Uterus (tissue), 4 donors: Measurements from ENCODE around the gene ACIN1. TPM values are rescaled to one million over a fixed set of nuclear protein-coding genes. Genes with fewer than 3 reads are reported as not detected.

ENCODE experiments used
- DNase-seq, 2 donors: peaks; one replicate each; pipeline ENCODE4 v3.0.0-alpha.2; 2019 to 2020
- H3K27ac ChIP-seq, 2 donors: fragments of 200-600 bp; sonication (generic); 1 replicate in 1 of 2; 2 replicates in 1 of 2; pipeline ENCODE4 v1.5.1; 2016 to 2018
- H3K27me3 ChIP-seq, 2 donors: fragments of 200-600 bp; sonication (generic); one replicate each; pipeline ENCODE4 v1.5.1; 2018 to 2019; ENCODE audit warnings: control low read depth in 1 of 2
- H3K36me3 ChIP-seq, 2 donors: fragments of 200-600 bp; sonication (generic); one replicate each; pipeline ENCODE4 v1.5.1; 2019; ENCODE audit warnings: control low read depth in 1 of 2
- H3K4me1 ChIP-seq, 2 donors: fragments of 200-600 bp; sonication (generic); one replicate each; pipeline ENCODE4 v1.5.1; 2018 to 2019; ENCODE audit warnings: control low read depth in 1 of 2
- H3K4me3 ChIP-seq, 2 donors: fragments of 200-600 bp; sonication (generic); 1 replicate in 1 of 2; 2 replicates in 1 of 2; pipeline ENCODE4 v1.5.1; 2018 to 2019; ENCODE audit warnings: mild to moderate bottlenecking in 1 of 2
- H3K9me3 ChIP-seq, 2 donors: fragments of 200-600 bp; sonication (generic); one replicate each; pipeline ENCODE4 v1.5.1; 2019; ENCODE audit warnings: control low read depth in 1 of 2
- POLR2A ChIP-seq, 2 donors: fragments of 450-650 bp; IDR thresholded peaks; one replicate each; pipeline ENCODE4 v1.6.1; 2016; ENCODE audit warnings: antibody characterized with exemption in 2 of 2, mild to moderate bottlenecking in 1 of 2, moderate library complexity in 1 of 2
- intact Hi-C: fragments of 100-400 bp; cut with DNase I; formaldehyde crosslinking; loops from one replicate; pipeline ENCODE4 v1.15.1; 2023; ENCODE audit warnings: low total_unique reads
- total RNA-seq, 4 donors: library from RNA; depleted of rRNA in 3 of 4; stranded (reverse); fragments of >200 nt in 3 of 4; gene quantifications; one replicate each; pipeline versions ENCODE4 v1.1.0 to v1.2.4, GENCODE V29; 2014 to 2023
- TF ChIP-seq, protein P1 (sequence below), 4 experiments: fragments of 200-600 bp in 2 of 4; fragments of 450-650 bp in 2 of 4; sonication (generic) in 2 of 4; IDR thresholded peaks; one replicate each; pipeline ENCODE4 v1.5.1; 2016 to 2019; ENCODE audit warnings: antibody characterized with exemption in 4 of 4, mild to moderate bottlenecking in 2 of 4, moderate library complexity in 1 of 4
- donor health status: DM: yes; HTN: yes; CAD: no.

The ACIN1 gene
- total RNA-seq, 4 donors from 2014 or later: 52.3 to 194 (median 77.1) TPM

DNA sequence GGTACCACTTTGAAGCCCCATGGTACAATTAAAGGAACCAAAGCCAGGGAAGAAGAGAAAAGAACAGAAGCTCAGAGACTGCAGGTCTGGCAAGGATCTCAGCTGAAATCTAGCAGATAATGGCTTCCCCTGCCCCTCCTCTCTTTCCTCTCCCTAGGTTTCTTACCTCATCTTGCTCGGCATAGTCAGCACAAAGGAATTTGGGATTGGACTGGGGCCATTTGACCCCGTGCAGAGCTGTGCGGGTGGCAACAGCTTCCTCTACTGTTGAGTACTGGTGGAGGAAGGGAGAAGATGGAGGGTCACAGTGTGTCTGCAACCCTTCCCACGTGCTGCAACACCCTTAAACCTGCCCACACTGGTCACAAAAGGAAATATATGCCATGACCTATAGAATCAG is 32.9 kb downstream of the ACIN1 start:
- Histone ChIP-seq H3K27ac (peak overlapping the region; percentile 44 to 75), H3K4me1 (no peaks in the 10 kb centered on the region), H3K27me3 (no peaks in the 10 kb centered on the region), H3K36me3 (no peaks in the 10 kb centered on the region), H3K4me3 (no peak overlapping the region), H3K9me3 (no peaks in the 10 kb centered on the region)
- DNase-seq: peak; percentile 84 to 88
- intact Hi-C loops: no loop called here
- TF ChIP-seq POLR2A (IDR thresholded peaks at IDR 0.05): no peak
- TF ChIP-seq, protein P1, sequence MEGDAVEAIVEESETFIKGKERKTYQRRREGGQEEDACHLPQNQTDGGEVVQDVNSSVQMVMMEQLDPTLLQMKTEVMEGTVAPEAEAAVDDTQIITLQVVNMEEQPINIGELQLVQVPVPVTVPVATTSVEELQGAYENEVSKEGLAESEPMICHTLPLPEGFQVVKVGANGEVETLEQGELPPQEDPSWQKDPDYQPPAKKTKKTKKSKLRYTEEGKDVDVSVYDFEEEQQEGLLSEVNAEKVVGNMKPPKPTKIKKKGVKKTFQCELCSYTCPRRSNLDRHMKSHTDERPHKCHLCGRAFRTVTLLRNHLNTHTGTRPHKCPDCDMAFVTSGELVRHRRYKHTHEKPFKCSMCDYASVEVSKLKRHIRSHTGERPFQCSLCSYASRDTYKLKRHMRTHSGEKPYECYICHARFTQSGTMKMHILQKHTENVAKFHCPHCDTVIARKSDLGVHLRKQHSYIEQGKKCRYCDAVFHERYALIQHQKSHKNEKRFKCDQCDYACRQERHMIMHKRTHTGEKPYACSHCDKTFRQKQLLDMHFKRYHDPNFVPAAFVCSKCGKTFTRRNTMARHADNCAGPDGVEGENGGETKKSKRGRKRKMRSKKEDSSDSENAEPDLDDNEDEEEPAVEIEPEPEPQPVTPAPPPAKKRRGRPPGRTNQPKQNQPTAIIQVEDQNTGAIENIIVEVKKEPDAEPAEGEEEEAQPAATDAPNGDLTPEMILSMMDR (IDR thresholded peaks at IDR 0.05): no peak

DNA sequence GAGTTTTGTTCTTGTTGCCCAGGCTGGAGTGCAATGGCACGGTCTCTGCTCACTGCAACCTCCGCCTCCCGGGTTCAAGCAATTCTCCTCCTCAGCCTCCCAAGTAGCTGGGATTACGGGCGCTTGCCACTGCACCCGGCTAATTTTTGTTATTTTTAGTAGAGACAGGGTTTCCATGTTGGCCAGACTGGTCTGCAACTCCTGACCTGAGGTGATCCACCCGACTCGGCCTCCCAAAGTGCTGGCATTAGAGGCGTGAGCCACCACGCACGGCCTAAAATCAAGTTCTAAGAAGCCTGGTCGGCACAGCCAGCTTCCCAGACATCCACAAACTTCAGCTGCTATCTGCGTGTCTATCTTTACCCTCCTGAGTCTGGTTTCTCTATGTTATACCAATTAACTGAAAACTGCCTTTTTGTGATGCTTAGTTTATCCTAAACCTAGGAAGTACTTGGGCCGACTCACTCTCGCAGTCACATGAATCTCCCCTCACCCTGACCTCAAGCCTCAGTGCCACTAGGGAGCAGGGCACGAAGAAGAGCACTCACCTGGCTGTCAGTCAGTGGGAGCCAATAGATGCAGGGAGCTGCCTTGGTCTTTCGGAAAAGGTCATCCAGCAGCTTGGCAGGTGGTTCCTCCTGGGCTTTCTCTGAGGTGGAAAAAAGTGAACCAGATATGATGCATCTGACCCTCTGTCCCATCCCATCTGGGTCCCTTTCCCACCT is 34.2 kb downstream of the ACIN1 start:
- Histone ChIP-seq H3K4me1 (no peaks in the 10 kb centered on the region), H3K4me3 (no peak overlapping the region), H3K36me3 (no peaks in the 10 kb centered on the region), H3K27ac (peak overlapping the region; percentile 44 to 75), H3K27me3 (no peaks in the 10 kb centered on the region), H3K9me3 (no peaks in the 10 kb centered on the region)
- no peak for DNase-seq
- intact Hi-C loops: no loop called here
- no peak for TF ChIP-seq POLR2A (IDR thresholded peaks at IDR 0.05)
- TF ChIP-seq, protein P1 (IDR thresholded peaks at IDR 0.05): no peak

DNA sequence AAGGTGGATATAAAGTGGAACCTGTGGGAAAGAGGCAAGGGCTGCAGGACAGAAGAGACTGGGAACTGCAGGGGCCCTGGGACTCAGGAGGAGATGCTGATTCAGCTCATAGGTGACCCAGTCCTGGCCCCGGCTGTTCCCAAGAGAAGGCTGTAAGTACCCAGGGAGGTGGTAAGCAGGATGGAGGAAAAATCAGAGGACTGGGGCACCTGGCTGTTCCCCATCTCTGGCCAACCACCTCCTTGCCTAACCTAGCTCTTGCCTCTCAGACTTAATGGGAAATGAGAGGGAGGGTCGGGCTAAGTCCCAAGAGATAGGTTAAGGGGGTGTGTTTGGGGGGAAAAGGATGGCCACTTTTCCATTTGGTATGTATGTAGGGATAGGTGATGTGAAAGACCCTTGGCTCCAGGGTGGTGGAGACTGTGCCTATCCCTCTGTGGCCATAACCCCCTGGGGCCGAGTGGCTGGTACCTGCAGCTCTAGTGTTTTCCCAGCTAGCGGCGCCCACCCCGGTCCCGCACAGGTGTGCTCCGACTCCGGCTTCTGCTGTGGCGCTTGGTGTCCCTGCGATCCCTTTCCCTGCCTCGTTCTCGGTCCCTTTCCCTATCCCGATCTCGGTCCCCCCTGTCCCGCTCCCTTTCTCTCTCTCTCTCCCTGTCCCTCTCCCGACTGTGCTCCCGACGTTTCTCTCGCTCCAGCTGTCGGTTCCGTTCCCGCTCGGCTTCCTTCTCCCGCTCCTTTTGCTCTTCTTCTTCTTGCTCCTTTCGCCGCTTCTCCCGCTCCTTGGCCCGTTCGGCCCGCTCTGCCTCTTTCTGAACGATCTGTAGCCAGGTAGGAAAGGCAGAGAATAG is 36.1 kb downstream of the ACIN1 start:
- Histone ChIP-seq H3K9me3 (no peaks in the 10 kb centered on the region), H3K36me3 (no peaks in the 10 kb centered on the region), H3K27me3 (no peaks in the 10 kb centered on the region), H3K4me1 (no peaks in the 10 kb centered on the region), H3K27ac (peak overlapping the region in 1 of 2 donors; percentile 92), H3K4me3 (no peak overlapping the region)
- intact Hi-C loops: loop anchor here (5.0 kb wide), 1 partner anchor 72 kb away; no protein-coding TSS in a partner anchor
- no peak for DNase-seq
- no peak for TF ChIP-seq POLR2A (IDR thresholded peaks at IDR 0.05)

DNA sequence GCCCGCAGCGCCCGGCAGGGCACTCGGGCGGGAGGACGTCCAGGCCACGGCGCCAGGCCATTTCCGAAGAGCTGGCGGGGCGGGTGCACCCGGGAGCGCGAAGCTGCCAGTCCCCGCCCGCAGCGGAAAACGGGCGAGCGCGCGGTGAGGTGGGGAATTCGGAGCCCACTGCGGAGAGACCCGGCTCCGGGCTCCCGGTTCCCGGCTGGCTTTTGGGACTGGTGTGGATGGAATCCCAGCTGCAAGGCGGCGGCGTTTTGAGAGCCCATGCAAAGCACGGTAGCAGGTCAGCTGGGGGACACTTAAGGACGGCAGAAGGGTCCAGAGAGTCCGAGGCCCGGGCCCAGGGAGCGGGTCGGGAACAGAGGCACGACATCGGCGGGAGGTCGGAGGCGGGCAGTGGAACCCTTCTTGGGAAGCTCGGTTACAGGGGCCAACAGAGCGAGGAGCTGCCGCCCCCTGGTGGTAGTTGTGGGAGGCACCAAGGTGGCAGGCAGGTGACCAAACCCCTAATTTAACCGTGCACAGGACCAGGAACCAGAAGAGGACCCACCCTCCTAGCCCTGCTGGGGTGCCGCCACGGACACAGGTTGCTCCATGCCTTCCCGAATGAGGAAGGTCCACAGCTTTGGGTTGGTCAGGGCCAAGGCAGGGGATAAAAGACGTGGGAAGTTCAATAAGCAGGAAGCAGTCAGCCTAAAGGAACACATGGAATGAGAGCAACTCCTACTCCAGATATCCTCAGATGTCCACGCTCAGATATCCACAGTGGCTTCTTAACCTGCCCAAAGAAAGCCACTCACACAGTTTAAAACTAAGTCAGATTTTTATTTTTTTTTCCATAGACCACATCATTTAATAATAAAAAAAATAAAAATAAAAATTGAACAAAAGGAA is 36.9 kb downstream of the ACIN1 start:
- H3K9me3 ChIP-seq: no peaks in the 10 kb centered on the region
- no peaks in the 10 kb centered on the region for H3K27me3 ChIP-seq
- no peaks in the 10 kb centered on the region for H3K36me3 ChIP-seq
- H3K4me3 ChIP-seq: peak overlapping the region; percentile 58 to 65
- no peaks in the 10 kb centered on the region for H3K4me1 ChIP-seq
- TF ChIP-seq, protein P1 (IDR thresholded peaks at IDR 0.05): peak; percentile 92 to 97 (median 94)
- TF ChIP-seq POLR2A (IDR thresholded peaks at IDR 0.05): no peak
- intact Hi-C loops: loop anchor here (5.0 kb wide), 1 partner anchor 71 kb away; no protein-coding TSS in a partner anchor
- H3K27ac ChIP-seq: peak overlapping the region; percentile 86 to 92
- peak; percentile 89 for DNase-seq
